GM23338 (cell line): ENCODE data around the gene PRKCQ. TPM values are rescaled to one million over a fixed set of nuclear protein-coding genes. Genes with fewer than 3 reads are reported as not detected.
"Not testable (repeated sequence)": the region's sequence is repeated elsewhere in the genome, so short reads cannot be mapped to it uniquely, and the experiment has no call there.

Experiments used
- ATAC-seq: fragments of 200-7000 bp; cut with Tn5 transposase; 3 replicates; pipeline ENCODE4 v1.9.1; 2020
- DNase-seq: peaks from one replicate; pipeline ENCODE4 v3.0.0-alpha.2; 2015; ENCODE audit warnings: low spot score
- H2AFZ ChIP-seq: fragments of 200-600 bp; sonication (generic); 2 replicates; pipeline ENCODE4 v1.8.0; 2016; ENCODE audit warnings: antibody characterized with exemption, mild to moderate bottlenecking, moderate library complexity
- H3F3A ChIP-seq: fragments of 200-600 bp; sonication (generic); replicated peaks from 2 replicates; pipeline ENCODE4 v1.8.0; 2017; ENCODE audit warnings: antibody characterized with exemption, mixed run types, low read depth
- H3K27ac ChIP-seq: fragments of 200-600 bp; sonication (generic); 2 replicates; pipeline ENCODE4 v1.6.1; 2016; ENCODE audit warnings: low read depth
- H3K27me3 ChIP-seq: fragments of 200-600 bp; sonication (generic); 2 replicates; pipeline ENCODE4 v1.8.0; 2016; ENCODE audit warnings: mild to moderate bottlenecking, mixed run types, moderate library complexity; ENCODE audit not compliant: insufficient read depth
- H3K36me3 ChIP-seq: fragments of 200-600 bp; sonication (generic); 2 replicates; pipeline ENCODE4 v1.8.0; 2016; ENCODE audit warnings: mild to moderate bottlenecking; ENCODE audit not compliant: insufficient read depth
- H3K4me1 ChIP-seq: fragments of 200-600 bp; sonication (generic); 2 replicates; pipeline ENCODE4 v1.8.0; 2016; ENCODE audit warnings: mild to moderate bottlenecking, moderate library complexity; ENCODE audit not compliant: insufficient read depth
- H3K4me2 ChIP-seq: fragments of 200-600 bp; sonication (generic); 2 replicates; pipeline ENCODE4 v1.7.1; 2017; ENCODE audit warnings: mixed run types
- H3K4me3 ChIP-seq: fragments of 200-600 bp; sonication (generic); 2 replicates; pipeline ENCODE4 v1.6.1; 2016; ENCODE audit warnings: mixed run types
- H3K79me2 ChIP-seq: fragments of 200-600 bp; sonication (generic); replicated peaks from 2 replicates; pipeline ENCODE4 v1.8.0; 2017; ENCODE audit warnings: mild to moderate bottlenecking; ENCODE audit not compliant: insufficient read depth
- H3K9me2 ChIP-seq: fragments of 200-600 bp; sonication (generic); 2 replicates; pipeline ENCODE4 v1.8.0; 2017; ENCODE audit not compliant: insufficient read depth
- H4K20me1 ChIP-seq: fragments of 200-600 bp; sonication (generic); replicated peaks from 2 replicates; pipeline ENCODE4 v1.8.0; 2017; ENCODE audit warnings: mild to moderate bottlenecking; ENCODE audit not compliant: insufficient read depth
- H3K27ac Mint-ChIP-seq: 2 replicates; pipeline ENCODE4 v1.8.0; 2020; ENCODE audit warnings: inconsistent platforms, mild to moderate bottlenecking, moderate library complexity, mixed read lengths
- H3K27me3 Mint-ChIP-seq: 3 replicates; pipeline ENCODE4 v1.8.0; 2022; ENCODE audit warnings: low read depth, mild to moderate bottlenecking, moderate library complexity, mixed read lengths, inconsistent platforms; ENCODE audit not compliant: insufficient read depth, poor library complexity
- H3K36me3 Mint-ChIP-seq: 3 replicates; pipeline ENCODE4 v1.8.0; 2021; ENCODE audit warnings: low read depth, mild to moderate bottlenecking, inconsistent platforms, moderate library complexity, mixed read lengths
- H3K4me1 Mint-ChIP-seq: 3 replicates; pipeline ENCODE4 v1.8.0; 2020; ENCODE audit warnings: mild to moderate bottlenecking, inconsistent platforms, mixed read lengths
- H3K4me3 Mint-ChIP-seq: 3 replicates; pipeline ENCODE4 v1.8.0; 2021; ENCODE audit warnings: moderate library complexity, mild to moderate bottlenecking, inconsistent platforms, mixed read lengths
- H3K9me3 Mint-ChIP-seq: 3 replicates; pipeline ENCODE4 v1.8.0; 2020; ENCODE audit warnings: moderate library complexity, mild to moderate bottlenecking, inconsistent platforms, mixed read lengths
- EZH2 ChIP-seq: fragments of 200-600 bp; sonication (generic); IDR thresholded peaks from one replicate; pipeline ENCODE4 v1.8.0; 2017; ENCODE audit warnings: antibody characterized with exemption, mild to moderate bottlenecking, low read depth; ENCODE audit not compliant: unreplicated experiment
- ZNF114 ChIP-seq: fragments of 250-450 bp; sonication (Bioruptor Pico); IDR thresholded peaks from 2 replicates; pipeline ENCODE4 v1.5.0; 2020; ENCODE audit warnings: mild to moderate bottlenecking, moderate library complexity
- ZNF331 ChIP-seq: fragments of 250-450 bp; sonication (Bioruptor Pico); IDR thresholded peaks from 2 replicates; pipeline ENCODE4 v1.5.0; 2020; ENCODE audit warnings: low read depth, mild to moderate bottlenecking, moderate library complexity
- polyA plus RNA-seq: library from polyadenylated mRNA; unstranded; fragments of >200 nt; fragmentation: Nextera tagmentation; extraction: Ambion mirVana; gene quantifications from 2 replicates; pipeline ENCODE4 v1.2.1, GENCODE V29; 2016
- total RNA-seq: library from RNA; depleted of rRNA; stranded (reverse); fragments of >200 nt; shearing (Covaris generic); gene quantifications from 2 replicates; pipeline ENCODE4 v1.2.3, GENCODE V29; 2014
- TF ChIP-seq, protein P1 (sequence below), 2 experiments: fragments of 200-600 bp in 1 of 2; sonication (generic) in 1 of 2; conservative IDR thresholded peaks; 2 replicates each; pipeline versions ENCODE4 v1.5.1 to v1.6.1; 2016 to 2017; ENCODE audit warnings: antibody characterized with exemption in 2 of 2, low read depth in 2 of 2, mild to moderate bottlenecking in 2 of 2, moderate library complexity in 1 of 2
- TF ChIP-seq, protein P2 (sequence below): IDR thresholded peaks from 2 replicates; pipeline ENCODE4 v1.6.1; 2016; ENCODE audit warnings: antibody characterized with exemption
- TF ChIP-seq, protein P3 (sequence below): IDR thresholded peaks from one replicate; pipeline ENCODE4 v1.6.1; 2018; ENCODE audit warnings: antibody characterized with exemption; ENCODE audit not compliant: unreplicated experiment

PRKCQ gene
- total and polyA plus RNA-seq, 2 experiments from 2014 or later = 12.6 to 28.5 TPM

DNA sequence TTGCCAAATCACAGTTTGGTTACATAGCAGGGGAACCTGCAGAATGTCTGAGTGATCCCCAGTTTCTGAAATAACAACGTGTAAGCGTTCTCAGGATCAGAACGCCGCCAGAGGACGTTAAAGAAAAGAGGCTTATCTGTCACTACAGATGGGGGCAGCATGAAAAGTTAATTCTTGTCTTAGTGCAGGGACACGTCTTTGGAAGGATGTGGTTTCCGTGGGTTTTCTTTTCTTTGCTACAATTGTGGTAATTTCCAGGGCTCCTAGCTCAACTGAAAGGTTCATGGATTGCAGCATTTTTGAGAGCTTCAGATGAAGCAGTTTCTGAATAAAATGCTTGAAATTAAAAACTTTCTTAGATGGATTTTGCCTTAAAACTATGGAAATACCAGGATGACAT is 106.6 kb downstream of the PRKCQ start (continued):
- TF ChIP-seq ZNF331 (CRISPR knock-in tag) = no peak
- no peak for TF ChIP-seq ZNF114
- TF ChIP-seq EZH2 = no peak

DNA sequence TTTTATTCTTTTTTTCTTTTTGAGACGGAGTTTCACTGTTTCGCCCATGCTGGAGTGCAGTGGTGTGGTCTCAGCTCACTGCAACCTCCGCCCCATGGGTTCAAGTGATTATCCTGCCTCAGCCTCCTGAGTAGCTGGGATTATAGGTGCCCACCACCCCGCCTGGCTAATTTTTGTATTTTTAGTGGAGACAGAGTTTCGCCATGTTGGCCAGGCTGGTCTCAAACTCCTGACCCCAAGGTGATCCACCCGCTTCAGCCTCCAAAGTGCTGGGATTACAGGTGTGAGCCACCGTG is 107.4 kb downstream of the PRKCQ start:
- H2AFZ ChIP-seq, H3K27me3 ChIP-seq, H3F3A ChIP-seq, H3K27ac Mint-ChIP-seq, DNase-seq, H3K79me2 ChIP-seq, H3K27ac ChIP-seq, H3K4me1 ChIP-seq, H3K4me3 Mint-ChIP-seq, H3K9me3 Mint-ChIP-seq, H3K36me3 ChIP-seq, H3K4me1 Mint-ChIP-seq, H3K4me2 ChIP-seq, H3K4me3 ChIP-seq, ATAC-seq, H3K27me3 Mint-ChIP-seq, H4K20me1 ChIP-seq, H3K9me2 ChIP-seq: not testable (repeated sequence)
- H3K36me3 Mint-ChIP-seq = peaks cover 14% of the 10 kb centered on the region

DNA sequence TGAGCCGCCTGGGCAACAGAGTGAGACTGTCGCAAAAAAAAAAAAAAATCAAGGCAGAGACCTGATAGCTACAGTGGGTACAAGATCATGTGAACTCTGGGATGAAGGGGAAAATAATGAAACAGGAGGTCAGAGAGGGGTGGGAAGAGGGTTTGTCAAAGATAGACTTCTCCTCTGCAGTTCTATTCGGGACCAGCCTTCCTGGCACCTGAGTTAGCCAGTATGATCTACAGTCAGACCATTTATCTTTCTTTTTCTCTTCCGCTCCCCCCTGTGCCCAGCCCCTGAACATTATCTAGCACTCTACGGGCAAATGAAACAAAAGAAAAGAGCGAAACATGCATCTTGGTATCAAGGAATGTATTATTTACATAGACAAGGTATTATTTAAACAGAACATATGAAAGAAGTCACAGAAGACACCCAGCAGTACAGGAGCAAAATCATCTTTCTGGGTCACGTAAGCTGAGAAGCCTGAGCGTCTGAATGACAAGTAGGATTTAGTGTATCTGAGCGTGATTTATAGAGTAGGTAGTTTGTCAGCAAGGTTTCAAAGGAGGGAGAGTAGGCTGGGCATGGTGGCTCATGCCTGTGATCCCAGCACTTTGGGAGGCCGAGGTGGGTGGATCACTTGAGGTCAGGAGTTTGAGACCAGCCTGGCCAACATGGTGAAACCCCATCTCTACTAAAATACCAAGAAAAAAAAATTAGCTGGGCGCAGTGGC is 109.0 kb downstream of the PRKCQ start:
- Histone ChIP-seq H4K20me1 (no peaks in the 10 kb centered on the region; the same call in 1 of the 2 replicates), H3K4me3 (no peak overlapping the region), H3K27ac (no peak overlapping the region), H3K36me3 (no peaks in the 10 kb centered on the region), H3K4me1 (peaks cover 10% of the 10 kb centered on the region), H3K9me2 (no peaks in the 10 kb centered on the region), H3F3A (no peaks in the 10 kb centered on the region), H2AFZ (no peak overlapping the region), H3K27me3 (no peaks in the 10 kb centered on the region), H3K4me2 (no peak overlapping the region), H3K79me2 (no peaks in the 10 kb centered on the region)
- H3K27ac Mint-ChIP-seq = no peak overlapping the region
- TF ChIP-seq, protein P1, sequence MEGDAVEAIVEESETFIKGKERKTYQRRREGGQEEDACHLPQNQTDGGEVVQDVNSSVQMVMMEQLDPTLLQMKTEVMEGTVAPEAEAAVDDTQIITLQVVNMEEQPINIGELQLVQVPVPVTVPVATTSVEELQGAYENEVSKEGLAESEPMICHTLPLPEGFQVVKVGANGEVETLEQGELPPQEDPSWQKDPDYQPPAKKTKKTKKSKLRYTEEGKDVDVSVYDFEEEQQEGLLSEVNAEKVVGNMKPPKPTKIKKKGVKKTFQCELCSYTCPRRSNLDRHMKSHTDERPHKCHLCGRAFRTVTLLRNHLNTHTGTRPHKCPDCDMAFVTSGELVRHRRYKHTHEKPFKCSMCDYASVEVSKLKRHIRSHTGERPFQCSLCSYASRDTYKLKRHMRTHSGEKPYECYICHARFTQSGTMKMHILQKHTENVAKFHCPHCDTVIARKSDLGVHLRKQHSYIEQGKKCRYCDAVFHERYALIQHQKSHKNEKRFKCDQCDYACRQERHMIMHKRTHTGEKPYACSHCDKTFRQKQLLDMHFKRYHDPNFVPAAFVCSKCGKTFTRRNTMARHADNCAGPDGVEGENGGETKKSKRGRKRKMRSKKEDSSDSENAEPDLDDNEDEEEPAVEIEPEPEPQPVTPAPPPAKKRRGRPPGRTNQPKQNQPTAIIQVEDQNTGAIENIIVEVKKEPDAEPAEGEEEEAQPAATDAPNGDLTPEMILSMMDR (conservative IDR thresholded peaks at IDR 0.05; ENCODE audit: low read depth in 2 of 2) = no peak
- TF ChIP-seq, protein P2, sequence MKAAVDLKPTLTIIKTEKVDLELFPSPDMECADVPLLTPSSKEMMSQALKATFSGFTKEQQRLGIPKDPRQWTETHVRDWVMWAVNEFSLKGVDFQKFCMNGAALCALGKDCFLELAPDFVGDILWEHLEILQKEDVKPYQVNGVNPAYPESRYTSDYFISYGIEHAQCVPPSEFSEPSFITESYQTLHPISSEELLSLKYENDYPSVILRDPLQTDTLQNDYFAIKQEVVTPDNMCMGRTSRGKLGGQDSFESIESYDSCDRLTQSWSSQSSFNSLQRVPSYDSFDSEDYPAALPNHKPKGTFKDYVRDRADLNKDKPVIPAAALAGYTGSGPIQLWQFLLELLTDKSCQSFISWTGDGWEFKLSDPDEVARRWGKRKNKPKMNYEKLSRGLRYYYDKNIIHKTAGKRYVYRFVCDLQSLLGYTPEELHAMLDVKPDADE = no peak
- peaks cover 15% of the 10 kb centered on the region; the same call in 2 of the 3 replicates for H3K4me1 Mint-ChIP-seq
- no peak overlapping the region for H3K4me3 Mint-ChIP-seq
- H3K9me3 Mint-ChIP-seq = no peaks in the 10 kb centered on the region; the same call in 2 of the 3 replicates
- H3K27me3 Mint-ChIP-seq = peaks cover 2% of the 10 kb centered on the region
- no peak for ATAC-seq
- peaks cover 13% of the 10 kb centered on the region for H3K36me3 Mint-ChIP-seq
- DNase-seq = no peak

DNA sequence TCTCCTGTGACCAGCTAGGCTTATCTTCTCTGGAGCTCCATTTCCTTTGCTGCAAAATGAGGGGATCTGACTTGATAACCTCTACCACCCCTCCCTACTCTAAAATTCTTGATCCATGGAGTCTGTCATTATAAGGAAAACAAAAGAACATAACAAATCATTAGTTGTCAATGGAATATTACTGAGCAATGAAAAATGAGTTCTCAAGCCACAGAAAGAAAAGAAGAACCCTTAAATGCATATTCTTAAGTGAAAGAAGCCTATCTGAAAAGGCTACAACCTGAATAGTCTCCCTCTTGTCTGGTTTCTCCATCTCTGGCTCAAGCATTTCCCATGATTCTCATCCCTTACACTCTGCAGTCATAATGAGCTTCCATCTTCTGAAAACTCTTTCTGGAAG is 110.4 kb downstream of the PRKCQ start:
- Mint-ChIP-seq H3K4me3 (no peak overlapping the region), H3K4me1 (peaks cover 15% of the 10 kb centered on the region; the same call in 2 of the 3 replicates), H3K27ac (no peak overlapping the region), H3K9me3 (no peaks in the 10 kb centered on the region; the same call in 2 of the 3 replicates), H3K36me3 (peaks cover 17% of the 10 kb centered on the region), H3K27me3 (peaks cover 2% of the 10 kb centered on the region)
- ATAC-seq (no peak), DNase-seq (no peak)
- Histone ChIP-seq H3F3A (no peaks in the 10 kb centered on the region), H4K20me1 (no peaks in the 10 kb centered on the region; the same call in 1 of the 2 replicates), H3K4me1 (peaks cover 10% of the 10 kb centered on the region), H3K27ac (no peak overlapping the region), H3K4me2 (no peak overlapping the region), H3K9me2 (no peaks in the 10 kb centered on the region), H3K27me3 (no peaks in the 10 kb centered on the region), H2AFZ (no peak overlapping the region), H3K79me2 (no peaks in the 10 kb centered on the region), H3K36me3 (no peaks in the 10 kb centered on the region), H3K4me3 (no peak overlapping the region)
- TF ChIP-seq, protein P3, sequence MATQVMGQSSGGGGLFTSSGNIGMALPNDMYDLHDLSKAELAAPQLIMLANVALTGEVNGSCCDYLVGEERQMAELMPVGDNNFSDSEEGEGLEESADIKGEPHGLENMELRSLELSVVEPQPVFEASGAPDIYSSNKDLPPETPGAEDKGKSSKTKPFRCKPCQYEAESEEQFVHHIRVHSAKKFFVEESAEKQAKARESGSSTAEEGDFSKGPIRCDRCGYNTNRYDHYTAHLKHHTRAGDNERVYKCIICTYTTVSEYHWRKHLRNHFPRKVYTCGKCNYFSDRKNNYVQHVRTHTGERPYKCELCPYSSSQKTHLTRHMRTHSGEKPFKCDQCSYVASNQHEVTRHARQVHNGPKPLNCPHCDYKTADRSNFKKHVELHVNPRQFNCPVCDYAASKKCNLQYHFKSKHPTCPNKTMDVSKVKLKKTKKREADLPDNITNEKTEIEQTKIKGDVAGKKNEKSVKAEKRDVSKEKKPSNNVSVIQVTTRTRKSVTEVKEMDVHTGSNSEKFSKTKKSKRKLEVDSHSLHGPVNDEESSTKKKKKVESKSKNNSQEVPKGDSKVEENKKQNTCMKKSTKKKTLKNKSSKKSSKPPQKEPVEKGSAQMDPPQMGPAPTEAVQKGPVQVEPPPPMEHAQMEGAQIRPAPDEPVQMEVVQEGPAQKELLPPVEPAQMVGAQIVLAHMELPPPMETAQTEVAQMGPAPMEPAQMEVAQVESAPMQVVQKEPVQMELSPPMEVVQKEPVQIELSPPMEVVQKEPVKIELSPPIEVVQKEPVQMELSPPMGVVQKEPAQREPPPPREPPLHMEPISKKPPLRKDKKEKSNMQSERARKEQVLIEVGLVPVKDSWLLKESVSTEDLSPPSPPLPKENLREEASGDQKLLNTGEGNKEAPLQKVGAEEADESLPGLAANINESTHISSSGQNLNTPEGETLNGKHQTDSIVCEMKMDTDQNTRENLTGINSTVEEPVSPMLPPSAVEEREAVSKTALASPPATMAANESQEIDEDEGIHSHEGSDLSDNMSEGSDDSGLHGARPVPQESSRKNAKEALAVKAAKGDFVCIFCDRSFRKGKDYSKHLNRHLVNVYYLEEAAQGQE = no peak
- no peak for TF ChIP-seq ZNF331 (CRISPR knock-in tag)
- no peak for TF ChIP-seq EZH2
